DOHH2 (cell line): ENCODE data around the gene CENPA.

ENCODE experiments used
- EZH2phosphoT487 ChIP-seq: fragments of 200-600 bp; sonication (generic); IDR thresholded peaks from 2 replicates; pipeline ENCODE4 v1.6.1; 2017; ENCODE audit warnings: borderline replicate concordance, mild to moderate bottlenecking, antibody characterized with exemption, low read length, moderate library complexity, mixed read lengths
- TF ChIP-seq, protein P1 (sequence below): fragments of 200-600 bp; sonication (generic); IDR thresholded peaks from one replicate; pipeline ENCODE4 v1.5.1; 2014; ENCODE audit warnings: antibody characterized with exemption, mild to moderate bottlenecking, low read depth, low read length; ENCODE audit not compliant: poor library complexity, severe bottlenecking

DNA sequence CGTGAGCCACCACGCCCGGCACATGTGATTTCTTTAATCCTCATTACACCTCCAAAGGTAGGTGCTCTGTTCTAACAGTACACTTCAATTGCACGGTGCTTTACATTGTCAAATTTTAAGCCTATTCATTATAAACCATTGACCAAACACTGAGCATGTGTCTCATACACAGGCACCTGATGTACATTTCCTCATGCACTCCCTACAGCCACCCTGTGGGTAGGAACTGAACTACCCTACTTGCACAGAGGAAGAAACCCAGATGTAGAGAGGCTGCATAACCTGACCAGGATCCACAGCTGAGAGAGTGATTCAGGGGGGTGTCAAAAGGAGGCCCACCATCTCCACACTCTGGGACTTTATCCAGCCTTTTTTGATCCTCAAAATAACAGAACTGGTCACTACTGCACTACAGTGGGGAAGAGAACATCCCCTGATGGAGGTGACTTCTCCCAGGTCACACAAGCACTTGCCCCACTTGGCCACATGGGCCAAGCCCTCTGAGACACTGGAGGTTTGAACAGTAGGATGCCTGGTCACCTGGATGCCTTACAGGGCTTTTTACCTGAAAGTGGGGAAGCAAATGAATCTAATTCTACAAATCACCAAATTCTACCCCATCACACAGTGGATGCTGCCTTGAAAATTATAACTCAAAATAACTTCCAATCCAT, 55.2 kb downstream of the CENPA start:
- TF ChIP-seq, protein P1, sequence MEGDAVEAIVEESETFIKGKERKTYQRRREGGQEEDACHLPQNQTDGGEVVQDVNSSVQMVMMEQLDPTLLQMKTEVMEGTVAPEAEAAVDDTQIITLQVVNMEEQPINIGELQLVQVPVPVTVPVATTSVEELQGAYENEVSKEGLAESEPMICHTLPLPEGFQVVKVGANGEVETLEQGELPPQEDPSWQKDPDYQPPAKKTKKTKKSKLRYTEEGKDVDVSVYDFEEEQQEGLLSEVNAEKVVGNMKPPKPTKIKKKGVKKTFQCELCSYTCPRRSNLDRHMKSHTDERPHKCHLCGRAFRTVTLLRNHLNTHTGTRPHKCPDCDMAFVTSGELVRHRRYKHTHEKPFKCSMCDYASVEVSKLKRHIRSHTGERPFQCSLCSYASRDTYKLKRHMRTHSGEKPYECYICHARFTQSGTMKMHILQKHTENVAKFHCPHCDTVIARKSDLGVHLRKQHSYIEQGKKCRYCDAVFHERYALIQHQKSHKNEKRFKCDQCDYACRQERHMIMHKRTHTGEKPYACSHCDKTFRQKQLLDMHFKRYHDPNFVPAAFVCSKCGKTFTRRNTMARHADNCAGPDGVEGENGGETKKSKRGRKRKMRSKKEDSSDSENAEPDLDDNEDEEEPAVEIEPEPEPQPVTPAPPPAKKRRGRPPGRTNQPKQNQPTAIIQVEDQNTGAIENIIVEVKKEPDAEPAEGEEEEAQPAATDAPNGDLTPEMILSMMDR, result no peak
- no peak for TF ChIP-seq EZH2phosphoT487
